Retina (tissue), 1 donor: ENCODE results near the gene GABBR2.
"Not testable (repeated sequence)": the region's sequence is repeated elsewhere in the genome, so short reads cannot be mapped to it uniquely, and the experiment has no call there.

Experiments used
- DNase-seq: peaks from one replicate; pipeline ENCODE4 v3.0.0-alpha.2; 2016

GABBR2 gene

DNA sequence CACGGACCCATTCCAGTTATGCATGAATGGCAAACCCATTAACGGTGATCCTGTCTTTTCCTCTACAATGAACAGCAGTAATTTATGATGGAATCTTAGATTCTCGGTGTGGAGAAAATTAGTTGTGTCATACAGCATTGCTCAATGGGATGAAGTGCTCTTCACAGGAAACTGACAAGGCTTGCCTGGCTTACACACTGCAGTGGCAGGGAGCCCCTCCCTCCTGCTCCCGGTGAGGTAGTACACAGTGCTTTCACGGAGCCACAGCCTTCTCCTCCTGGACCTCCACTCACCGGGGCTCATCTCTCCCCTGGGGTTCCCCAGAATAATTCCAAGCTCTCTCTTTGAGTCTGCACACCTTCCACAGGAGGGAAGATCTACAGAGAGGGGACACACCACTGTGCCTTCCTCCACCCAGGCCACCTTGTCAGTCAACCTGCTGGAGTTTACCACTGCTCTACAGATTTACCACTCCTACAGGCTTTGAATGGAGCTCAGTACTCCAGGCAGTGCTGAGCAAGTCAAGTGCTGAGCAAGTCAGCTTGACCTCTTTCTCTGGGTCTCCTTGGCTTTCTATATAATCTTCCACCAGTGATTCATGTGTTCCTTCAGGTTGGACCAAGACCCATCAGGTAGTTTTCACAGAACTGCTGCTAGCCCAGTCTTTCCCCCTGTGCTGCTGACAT is 394.2 kb downstream of the GABBR2 start:
- no peak for DNase-seq

DNA sequence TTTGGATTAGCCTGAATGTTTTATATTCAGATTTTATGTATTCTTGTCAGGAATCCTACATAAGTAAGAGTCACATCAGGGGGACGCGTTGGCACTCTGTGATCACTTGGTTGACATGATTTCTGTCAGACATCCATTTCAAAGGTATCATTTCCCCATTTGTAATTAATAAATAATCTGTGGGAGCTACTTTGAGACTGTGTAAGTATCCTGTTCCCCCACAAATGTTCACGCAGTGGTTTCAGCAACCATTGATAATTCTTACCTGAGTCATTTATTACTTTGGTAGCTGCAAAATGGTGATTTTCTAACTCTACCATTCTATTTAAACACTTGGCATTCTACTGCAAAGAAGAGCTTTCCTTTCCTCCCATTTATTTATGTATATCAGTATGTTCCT is 396.4 kb downstream of the GABBR2 start:
- DNase-seq = no peak

DNA sequence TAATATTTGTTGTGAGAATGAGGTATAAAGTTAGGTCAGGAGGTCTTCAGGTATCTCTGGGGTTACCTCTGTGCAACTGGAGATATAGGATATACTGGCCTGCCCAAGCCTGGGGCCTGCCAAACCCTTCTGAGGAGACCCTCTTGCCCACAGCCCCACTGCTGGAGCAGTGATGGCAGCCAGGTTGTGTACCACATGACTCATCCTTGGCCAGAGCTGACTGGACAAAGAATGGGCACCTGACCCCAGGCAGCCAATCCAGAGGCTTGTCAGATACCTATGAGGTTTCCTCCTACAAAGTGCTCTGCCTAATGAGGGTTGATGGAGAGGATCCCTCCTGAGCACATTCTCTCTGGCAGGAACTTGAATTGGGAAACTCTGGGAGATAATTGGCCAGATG is 397.2 kb downstream of the GABBR2 start:
- no peak for DNase-seq

DNA sequence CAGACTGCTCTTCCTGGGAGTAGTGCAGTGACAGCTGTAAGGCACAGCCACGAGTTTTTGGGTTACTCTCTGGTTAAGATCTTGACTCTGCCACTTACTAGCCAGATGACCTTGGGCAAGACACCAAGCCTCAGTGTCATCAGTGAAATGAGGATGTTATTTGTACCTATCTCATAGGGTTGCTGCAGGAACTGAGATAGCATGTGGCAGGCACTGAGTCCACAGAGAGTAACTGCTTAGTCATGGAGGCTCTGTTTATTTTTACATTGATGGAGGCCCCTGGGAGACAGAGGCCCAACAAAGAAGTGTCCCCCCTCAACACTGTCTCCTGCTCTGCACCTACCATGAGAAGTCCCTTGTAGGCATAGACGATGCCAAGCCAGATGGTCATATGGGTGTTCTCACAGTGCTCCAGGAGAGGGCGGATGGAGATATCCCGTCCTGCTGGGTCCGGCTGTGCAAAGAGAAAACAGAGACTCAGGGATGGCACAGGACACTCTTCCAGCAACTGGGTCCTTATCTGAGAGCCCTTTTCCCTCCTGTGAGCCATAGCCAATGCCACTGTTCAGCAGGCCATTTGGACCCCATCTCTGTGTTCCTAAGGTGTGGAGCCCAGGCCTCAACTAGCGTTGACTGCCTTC is 397.9 kb downstream of the GABBR2 start:
- no peak for DNase-seq

DNA sequence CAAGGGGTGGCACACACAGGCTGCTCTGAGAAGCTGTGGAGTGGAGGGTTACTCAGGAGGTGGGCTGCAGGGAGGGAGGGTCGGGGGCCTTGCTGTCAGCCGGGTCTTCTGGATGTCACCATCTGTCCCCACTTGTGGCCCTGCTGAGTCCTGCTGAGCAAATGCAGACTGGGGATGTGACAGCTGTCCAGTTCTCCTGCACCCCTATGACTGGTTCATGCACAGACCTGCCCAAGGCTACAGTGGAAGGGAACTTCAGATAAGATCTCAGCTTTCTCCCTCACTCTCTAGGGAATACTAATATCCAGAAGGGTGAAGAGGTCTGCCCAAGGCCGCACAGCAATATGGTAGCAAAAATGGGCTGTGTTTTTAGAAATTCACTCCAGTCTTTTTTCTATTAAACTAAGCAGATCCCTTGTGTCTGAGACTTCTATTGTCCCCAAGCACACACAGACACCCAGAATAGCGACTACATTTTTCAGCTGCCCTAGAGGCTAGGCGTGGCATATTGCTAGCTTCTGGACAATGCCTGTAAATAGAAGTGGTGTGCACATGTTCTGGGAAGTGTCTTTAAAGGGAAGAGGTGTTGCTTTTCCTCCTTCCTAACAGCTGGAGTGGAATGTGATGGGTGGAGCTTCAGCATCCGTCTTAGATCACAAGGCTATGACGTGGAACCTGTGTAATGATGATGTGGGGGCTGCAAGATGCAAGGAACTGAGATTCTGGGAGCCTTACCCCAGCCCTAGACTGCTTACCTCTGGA is 402.2 kb downstream of the GABBR2 start:
- DNase-seq = peak; percentile 48

DNA sequence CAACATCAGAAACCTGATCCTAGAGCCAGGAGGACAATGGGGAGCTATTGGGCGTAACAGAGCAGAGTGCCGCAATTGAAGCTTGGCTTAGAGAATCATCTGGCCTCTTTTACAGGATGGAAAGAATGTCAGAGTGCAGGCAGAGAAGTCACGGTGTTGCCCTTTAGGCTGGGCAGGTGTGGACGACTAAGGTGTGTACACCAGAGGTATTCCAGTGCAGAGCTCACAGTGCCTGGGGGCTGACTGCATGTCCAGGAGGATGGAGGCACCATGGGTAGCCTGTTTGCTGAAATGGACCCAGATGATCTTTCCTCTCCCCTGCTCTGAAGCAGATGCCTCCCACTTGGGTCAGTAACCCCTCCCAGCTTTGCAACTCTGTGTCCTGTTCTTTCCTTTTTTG is 404.4 kb downstream of the GABBR2 start:
- no peak for DNase-seq

DNA sequence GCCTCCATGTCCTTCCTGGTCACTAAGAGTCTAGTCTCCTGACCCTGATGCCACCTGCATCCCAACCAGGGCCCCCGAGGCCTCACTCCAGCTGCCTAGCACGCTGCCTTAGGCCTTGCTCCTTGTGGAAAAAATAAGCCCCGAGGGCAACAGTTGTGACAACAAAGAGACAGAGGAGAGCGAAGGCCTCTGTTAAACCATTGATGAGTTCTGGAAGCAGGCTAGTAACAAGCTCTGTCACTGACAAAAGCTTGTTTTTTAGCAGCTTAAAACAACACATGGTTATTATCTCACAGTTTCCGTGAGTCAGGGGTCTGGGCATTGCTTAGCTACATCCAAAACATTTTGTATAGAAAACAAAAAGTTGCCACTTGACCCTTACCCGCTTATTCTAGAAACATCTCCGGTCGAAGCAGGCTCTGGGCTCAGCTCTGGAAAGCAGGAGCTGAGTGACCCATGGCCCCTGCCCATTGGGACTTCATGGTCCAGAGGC is 405.1 kb downstream of the GABBR2 start:
- DNase-seq = no peak

DNA sequence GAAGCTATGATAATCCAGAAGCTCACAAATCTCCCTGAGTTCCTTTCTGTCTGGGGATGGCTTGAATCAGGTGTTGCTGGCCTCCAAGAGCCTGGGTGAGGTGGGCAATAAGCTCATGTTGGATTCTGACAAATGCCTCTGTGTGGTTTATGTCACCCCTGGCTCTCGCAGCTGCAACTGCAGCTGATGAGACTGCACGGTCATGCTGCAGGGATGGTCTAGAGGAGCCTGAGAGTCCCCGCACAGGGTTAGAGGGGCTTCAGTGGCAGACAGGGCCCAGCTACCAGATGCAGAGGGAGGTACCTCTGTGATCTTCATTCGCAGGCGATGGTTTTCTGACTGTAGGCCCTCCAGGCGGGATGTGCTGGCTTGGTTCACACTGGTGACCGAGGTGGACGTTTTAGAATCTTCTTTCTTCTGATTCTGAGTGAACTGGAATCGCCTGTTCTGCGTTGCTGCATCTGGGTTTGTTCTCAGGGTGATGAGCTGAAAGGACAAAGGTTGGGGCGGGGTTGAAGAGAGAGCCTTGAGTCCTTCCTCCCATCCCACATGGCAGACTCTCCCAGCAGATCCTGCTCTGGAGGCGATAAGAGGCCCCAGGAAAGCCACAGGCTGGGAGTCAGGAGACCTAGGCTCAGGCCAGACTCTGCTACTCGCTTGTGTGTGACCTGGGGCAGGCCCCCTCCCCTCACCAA is 405.6 kb downstream of the GABBR2 start:
- DNase-seq = no peak

DNA sequence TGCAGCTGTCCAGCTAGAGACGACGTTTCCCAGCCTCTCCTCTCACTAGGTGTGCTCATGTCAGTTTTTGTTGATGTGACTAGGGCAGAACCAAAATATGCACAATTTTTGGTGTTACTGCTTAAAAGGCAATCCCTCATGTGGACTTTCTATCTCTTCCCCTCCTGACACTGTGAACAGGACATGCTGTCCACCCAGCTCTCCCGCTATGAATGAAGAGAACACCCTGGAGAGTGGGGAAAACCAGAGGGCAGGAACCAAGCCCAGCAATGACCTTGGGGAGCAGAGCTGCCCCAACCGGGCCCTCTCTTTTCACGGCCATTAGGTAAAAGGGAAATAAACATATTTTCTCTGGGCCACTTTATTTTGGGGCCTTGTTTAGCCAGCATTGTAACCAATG is 406.6 kb downstream of the GABBR2 start:
- no peak for DNase-seq

DNA sequence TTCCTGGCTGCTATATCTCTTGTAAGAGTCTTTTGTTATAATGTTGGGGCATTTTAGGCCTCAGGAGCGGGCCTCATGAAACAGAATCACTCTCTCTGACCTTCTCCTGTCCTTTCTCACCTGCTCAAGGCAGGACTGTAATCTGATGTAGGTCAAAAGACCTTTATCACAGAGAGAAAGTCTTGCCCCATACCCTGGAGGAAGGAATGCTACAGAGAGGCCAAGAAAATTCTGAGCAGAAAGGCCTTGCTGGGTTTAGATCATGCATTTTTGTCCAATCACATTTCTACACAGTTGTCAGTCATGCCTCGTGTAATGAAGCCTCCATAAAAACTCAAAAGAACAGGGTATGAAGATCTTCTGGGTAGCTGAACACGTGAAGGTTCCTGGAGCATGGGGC is 408.1 kb downstream of the GABBR2 start:
- no peak for DNase-seq

DNA sequence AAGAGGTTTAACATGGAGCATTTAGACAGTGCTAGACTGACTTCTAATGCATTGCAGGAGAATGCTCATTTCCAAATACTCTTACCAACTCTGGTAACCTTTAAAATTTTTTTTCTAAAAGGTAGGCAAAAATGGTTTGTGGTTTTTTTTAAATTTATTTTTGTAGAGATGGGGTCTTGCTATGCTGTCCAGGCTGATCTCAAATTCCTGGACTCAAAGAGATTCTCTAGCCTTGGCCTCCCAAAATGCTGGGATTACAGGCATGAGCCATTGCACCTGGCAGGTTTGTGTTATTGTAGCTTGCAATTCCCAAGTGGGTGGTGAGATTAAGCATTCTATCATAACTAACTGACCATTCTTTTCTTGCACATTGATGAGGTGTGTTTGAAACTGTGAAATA is 410.3 kb downstream of the GABBR2 start:
- no peak for DNase-seq

DNA sequence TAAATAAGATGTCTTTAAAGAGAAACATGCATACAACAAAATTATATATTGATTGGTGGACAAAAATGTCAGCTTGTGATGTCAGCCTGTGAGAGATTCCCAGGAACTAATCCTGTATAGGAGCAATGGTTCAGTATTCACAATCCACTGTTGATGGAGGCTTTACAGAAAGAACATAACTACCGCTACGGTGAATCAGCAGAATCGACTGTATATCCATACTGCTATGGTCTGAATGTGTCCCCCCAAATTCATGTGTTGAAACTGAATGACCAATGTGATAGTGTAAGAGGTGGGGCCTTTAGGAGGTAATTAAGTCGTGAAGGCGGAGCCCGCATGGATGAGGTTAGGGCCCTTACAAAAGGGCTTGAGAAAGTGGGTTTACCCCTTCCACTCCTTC is 412.9 kb downstream of the GABBR2 start:
- no peak for DNase-seq

DNA sequence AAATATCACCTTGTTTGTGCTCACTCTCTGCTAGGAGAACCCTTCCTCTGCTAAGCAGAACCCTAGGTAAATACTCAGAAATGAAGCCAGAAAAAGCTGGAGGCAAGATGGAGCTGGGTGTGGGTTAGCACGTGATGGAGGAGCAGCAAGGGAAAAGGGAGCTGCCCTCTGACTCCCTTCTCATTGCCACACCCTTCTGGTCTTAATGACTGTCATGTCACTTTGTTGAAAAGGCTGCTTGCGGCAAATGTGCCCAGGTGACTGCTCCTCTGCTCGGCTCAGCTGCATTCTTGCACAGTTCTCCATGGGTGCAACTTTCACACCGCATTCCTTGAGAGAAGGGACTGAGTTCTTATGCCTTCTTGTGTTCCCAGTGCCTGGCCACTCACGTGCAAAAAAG is 416.9 kb downstream of the GABBR2 start:
- DNase-seq = no peak

DNA sequence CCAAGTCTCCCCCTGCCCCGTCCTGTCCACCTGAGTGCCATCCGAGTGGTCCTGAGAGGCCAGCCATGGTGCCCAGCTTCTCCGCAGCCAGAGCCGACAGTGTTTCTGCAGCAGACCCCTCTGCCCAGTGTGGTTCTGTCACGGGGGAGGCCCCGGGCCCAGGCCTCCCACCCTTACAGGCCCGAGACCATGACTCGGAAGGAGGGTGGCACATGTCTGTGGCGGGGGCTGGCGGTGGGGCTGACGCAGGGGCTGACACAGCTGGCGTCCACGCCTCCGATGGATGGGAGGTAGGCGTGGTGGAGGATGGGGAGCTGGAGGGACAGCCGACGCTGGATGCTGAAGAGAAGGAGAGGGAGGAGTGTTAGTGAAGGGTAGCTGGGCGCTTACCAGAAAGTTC is 418.3 kb downstream of the GABBR2 start:
- DNase-seq = no peak

DNA sequence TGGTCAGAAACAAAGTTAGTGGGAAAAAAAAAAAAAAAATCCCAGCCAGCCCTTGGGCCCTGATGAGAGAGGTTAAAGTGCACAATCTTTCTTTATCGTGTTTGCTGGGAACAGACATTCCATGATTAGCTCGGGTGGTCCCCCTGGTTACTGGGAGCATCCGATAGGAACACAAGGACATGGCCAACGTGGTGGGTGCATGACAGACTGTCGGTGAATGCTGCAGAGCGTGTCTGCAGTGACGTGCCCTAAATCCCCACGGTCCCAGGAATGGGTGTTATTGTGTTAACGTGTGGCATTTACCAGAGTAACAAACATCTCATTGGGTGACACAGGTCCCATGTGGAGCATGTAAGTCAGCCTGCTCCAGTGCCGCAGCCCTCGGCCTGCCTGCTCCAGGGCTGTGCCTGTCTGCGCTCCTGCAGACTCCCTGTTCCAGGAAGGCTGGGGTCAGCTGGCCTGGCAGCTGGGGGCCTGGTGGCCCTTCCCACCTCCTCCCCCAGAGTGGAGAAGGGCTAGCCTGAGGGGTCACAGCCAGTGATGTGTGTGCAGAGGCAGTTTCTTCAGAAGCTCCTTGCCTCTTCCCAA is 419.0 kb downstream of the GABBR2 start:
- DNase-seq = no peak

DNA sequence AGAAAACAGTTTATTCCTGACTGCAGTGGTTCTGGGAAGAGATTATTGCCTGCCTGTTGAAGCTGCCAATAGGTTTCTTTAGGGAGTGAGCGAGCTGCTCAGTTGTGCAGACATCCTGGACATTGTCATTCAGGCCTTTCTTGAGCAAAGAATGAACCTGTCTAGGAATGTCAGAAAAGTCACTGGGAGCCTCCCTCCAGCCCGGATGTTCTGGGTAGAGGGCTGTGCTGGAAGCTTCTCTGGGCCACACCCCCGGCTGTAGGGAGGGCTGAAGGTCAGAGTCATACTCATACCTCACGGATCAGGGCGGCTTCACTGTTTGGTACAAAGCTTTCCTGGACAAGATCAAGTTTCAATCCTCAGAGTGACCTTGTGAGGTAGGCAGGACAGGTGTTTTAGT is 419.9 kb downstream of the GABBR2 start:
- no peak for DNase-seq

DNA sequence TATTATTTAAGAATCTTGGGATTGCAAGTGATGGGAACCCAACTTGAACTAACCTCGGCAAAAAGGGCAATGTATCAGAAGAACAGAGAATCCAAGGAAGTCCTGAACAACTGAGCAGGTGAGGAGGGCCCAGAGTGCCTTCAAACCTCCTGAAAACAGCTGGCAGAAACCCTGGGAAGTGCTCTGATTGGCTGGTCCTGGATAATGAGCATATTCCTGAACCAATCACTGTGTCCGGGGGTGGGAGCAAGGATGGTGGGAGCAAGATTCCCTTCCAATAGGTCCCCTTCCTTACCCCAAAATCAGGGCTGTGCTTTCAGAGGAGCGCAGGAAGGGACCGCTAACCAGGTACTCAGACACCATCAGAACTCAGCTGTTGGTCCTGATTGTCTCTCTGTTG is 421.4 kb downstream of the GABBR2 start:
- DNase-seq = no peak

DNA sequence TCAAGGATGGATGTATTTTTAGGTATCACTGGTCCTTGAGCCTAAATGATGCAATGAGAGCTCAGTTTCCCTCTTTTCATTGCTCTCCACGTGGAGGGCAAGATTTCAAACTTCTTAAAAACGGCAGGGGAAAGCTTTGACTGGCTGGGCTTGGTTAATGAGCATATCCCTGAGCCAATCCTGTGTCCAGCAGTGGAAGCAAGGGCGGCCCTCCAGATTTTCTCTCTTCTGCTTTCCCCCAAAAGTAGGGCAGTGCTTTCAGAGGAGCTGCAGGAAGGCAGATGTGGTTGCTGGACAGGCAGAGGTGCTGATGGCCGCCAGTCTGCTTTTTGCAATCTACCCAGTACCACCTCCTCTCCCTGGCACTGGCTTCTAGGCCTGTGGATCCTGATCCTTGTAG is 423.3 kb downstream of the GABBR2 start:
- no peak for DNase-seq

DNA sequence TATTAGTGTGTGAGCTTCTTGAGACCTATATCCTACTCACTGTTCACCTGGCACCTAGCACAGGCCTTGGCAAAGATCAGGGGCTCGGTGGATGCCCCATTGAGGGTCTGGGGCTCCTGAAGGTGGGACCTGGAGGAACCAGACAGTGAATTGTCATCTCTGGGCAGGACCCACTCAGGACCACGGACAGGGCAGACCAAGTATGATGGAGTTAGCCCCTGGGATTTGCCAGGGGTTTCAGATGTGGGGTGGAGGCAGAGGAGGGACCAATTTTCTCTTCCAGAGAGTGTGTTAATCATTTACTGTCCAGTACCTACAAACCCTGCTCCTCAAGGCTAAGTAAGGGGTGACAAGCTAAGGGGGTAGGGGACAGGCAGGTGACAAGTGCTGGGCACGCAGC is 424.0 kb downstream of the GABBR2 start:
- DNase-seq = no peak

DNA sequence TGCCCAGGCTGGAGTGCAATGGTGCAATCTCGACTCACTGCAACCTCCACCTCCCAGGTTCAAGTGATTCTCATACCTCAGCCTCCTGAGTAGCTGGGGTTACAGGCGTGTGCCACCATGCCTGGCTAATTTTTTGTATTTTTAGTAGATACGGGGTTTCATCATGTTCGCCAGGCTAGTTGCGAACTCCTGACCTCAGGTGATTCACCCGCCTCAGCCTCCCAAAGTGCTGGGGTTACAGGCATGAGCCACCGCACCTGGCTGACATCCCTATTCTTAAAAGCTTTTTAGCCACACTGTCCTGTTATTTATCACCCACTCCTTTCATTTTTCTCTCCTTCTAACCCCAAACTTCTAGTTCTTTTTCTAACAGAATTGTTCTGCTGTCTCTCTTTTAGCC is 425.6 kb downstream of the GABBR2 start:
- DNase-seq = not testable (repeated sequence)

DNA sequence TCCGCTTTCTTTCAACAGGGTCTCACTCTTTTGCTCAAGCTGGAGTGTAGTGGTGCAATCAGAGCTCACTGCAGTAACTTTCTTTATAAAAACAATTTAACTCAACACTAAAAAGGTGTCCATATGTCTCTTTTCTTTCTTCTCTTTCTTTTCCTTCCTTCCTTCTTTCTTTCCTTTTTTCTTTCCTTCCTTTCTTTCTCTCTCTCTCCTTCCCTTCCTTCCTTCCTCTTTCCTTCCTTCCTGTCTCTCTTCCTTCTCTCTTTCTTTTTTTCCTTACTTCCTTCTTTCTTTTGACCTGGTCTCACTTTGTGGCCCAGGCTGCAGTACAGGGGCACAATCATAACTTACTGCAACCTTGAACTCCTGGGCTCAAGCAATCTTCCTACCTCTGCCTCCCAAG is 427.5 kb downstream of the GABBR2 start:
- no peak for DNase-seq

DNA sequence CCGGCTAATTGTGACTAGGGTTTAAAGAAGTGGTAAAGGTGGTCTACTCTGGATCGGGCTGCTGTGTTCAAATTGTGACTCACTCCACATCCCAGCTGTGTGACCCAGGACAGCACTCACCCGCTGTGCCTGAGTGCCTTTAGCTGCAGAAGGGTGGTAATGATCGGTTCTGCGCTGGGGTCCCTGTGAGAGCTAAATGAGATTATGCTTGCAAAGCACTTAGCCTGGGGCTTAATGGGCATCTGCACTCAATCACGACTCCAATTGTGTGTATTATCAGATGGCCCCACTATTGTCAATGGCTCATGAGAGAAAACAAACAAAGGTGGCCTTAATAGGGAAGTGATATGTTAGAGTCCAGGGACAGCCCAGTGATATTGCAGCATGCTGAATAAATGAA is 428.2 kb downstream of the GABBR2 start:
- peak; percentile 64 for DNase-seq

DNA sequence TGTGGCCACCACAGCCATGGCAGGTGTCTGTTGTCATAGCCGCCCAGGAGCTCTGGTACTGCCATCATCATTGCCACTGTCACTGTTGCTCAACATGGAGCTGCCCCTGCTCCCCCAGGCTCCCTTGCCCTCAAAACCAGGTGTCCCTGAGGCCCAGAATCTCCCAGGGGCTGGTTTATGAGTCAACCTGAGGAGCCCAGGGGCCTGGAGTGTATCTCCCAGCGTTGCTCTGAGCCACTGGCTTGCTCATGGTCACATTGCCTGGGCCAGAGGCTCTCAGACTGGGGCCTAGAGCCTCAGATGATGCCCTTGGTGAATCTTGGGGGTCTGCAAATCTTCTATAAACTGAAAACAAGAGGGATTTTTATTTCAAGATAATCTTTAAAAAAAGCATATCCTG is 428.6 kb downstream of the GABBR2 start:
- no peak for DNase-seq
